ENCODE results near the gene ANKDD1B.

Gene ANKDD1B

GRCh38 chr5:75707911-75708509 lies 96.8 kb downstream of the ANKDD1B start:
- DNase-seq: no peak

- no peak for DNase-seq
These were observed 99.4 kb downstream of the ANKDD1B start for GRCh38 chr5:75710637-75711036.

- DNase-seq: no peak
These were observed 99.9 kb downstream of the ANKDD1B start for GRCh38 chr5:75711151-75711550.

- DNase-seq: no peak
These were observed 100.8 kb downstream of the ANKDD1B start for GRCh38 chr5:75712091-75712490.

- peak; percentile 12 for DNase-seq
These were observed 105.4 kb downstream of the ANKDD1B start for GRCh38 chr5:75716715-75717081.

GRCh38 chr5:75717082-75717922 lies 106.0 kb downstream of the ANKDD1B start, which contains the start of gene POC5:
Gene POC5, minus strand, starts transcription at chr5:75717437. Its CDS starts 4,500 bp downstream, at chr5:75712937.
- peak; percentile 99 for DNase-seq

GRCh38 chr5:75720882-75721281 lies 109.6 kb downstream of the ANKDD1B start:
- no peak for DNase-seq

Measured in activated naive CD4-positive, alpha-beta T cell treated with anti-CD3 and anti-CD28 coated beads, Interleukin-2, amount 50 U/mL, for 16 hours (primary cell).